WTC11 (cell line): ENCODE data around the gene PC. TPM values are rescaled to one million over a fixed set of nuclear protein-coding genes. Genes with fewer than 3 reads are reported as not detected.

Experiments
- ATAC-seq: fragments of 200-7000 bp; cut with Tn5 transposase; 2 replicates; pipeline ENCODE4 v1.10.0; 2021; ENCODE audit warnings: mild to moderate bottlenecking, moderate library complexity
- CTCF ChIA-PET: fragments of 300-600 bp; sonication (Branson Sonifier 250); formaldehyde crosslinking; loops from one replicate; lab custom pipeline; 2021; ENCODE audit warnings: antibody characterized with exemption; lab: Charles Lee
- POLR2A ChIA-PET: fragments of 350-600 bp; sonication (Branson Sonifier 250); formaldehyde crosslinking; loops from one replicate; lab custom pipeline; 2021; ENCODE audit warnings: antibody characterized with exemption; lab: Charles Lee
- DNase-seq: peaks from one replicate; pipeline ENCODE4 v3.0.0; 2021; ENCODE audit warnings: low spot score
- H3K27ac Mint-ChIP-seq: 2 replicates; pipeline ENCODE4 v1.8.0; 2021; ENCODE audit warnings: mixed read lengths
- H3K27me3 Mint-ChIP-seq: 2 replicates; pipeline ENCODE4 v1.8.0; 2021; ENCODE audit warnings: low read depth, mild to moderate bottlenecking, moderate library complexity, mixed read lengths
- H3K36me3 Mint-ChIP-seq: 2 replicates; pipeline ENCODE4 v1.8.0; 2021; ENCODE audit warnings: mixed read lengths
- H3K4me1 Mint-ChIP-seq: 2 replicates; pipeline ENCODE4 v1.8.0; 2022; ENCODE audit warnings: mixed read lengths
- H3K4me3 Mint-ChIP-seq: 2 replicates; pipeline ENCODE4 v1.8.0; 2021; ENCODE audit warnings: mild to moderate bottlenecking, moderate library complexity, mixed read lengths
- H3K9me3 Mint-ChIP-seq: 2 replicates; pipeline ENCODE4 v1.8.0; 2021; ENCODE audit warnings: mixed read lengths
- AR ChIP-seq: fragments of 250-450 bp; sonication (Bioruptor Pico); IDR thresholded peaks from 2 replicates; pipeline ENCODE4 v1.9.0; 2021; ENCODE audit warnings: mild to moderate bottlenecking
- ATF6 ChIP-seq: sonication (generic); formaldehyde crosslinking; IDR thresholded peaks from 2 replicates; pipeline ENCODE4 v1.8.1; 2023; ENCODE audit warnings: mild to moderate bottlenecking, missing genetic modification reagents
- CBFB ChIP-seq: sonication (generic); formaldehyde crosslinking; IDR thresholded peaks from 2 replicates; pipeline ENCODE4 v1.8.1; 2022; ENCODE audit warnings: mild to moderate bottlenecking, low read depth, missing genetic modification reagents
- CDX4 ChIP-seq: fragments of 250-450 bp; sonication (Bioruptor Pico); IDR thresholded peaks from 2 replicates; pipeline ENCODE4 v1.9.0; 2021; ENCODE audit warnings: moderate library complexity, mild to moderate bottlenecking, inconsistent platforms, borderline replicate concordance
- CREM ChIP-seq: sonication (generic); formaldehyde crosslinking; IDR thresholded peaks from 2 replicates; pipeline ENCODE4 v1.8.1; 2022; ENCODE audit warnings: mild to moderate bottlenecking, missing genetic modification reagents, moderate library complexity
- E2F1 ChIP-seq: sonication (generic); formaldehyde crosslinking; IDR thresholded peaks from 2 replicates; pipeline ENCODE4 v1.8.0; 2022; ENCODE audit warnings: mild to moderate bottlenecking, missing genetic modification reagents
- GRHL2 ChIP-seq: fragments of 250-450 bp; sonication (Bioruptor Pico); IDR thresholded peaks from 2 replicates; pipeline ENCODE4 v1.8.0; 2022; ENCODE audit warnings: mild to moderate bottlenecking, moderate library complexity; ENCODE audit not compliant: insufficient replicate concordance, severe bottlenecking
- KAT7 ChIP-seq: sonication (generic); formaldehyde crosslinking; IDR thresholded peaks from 2 replicates; pipeline ENCODE4 v1.8.1; 2023; ENCODE audit warnings: missing genetic modification reagents, mild to moderate bottlenecking, borderline replicate concordance
- MAX ChIP-seq: sonication (generic); formaldehyde crosslinking; IDR thresholded peaks from 2 replicates; pipeline ENCODE4 v1.8.0; 2022; ENCODE audit warnings: mild to moderate bottlenecking, missing genetic modification reagents
- MXD4 ChIP-seq: fragments of 250-450 bp; sonication (Bioruptor Pico); IDR thresholded peaks from 2 replicates; pipeline ENCODE4 v1.8.0; 2021; ENCODE audit warnings: mild to moderate bottlenecking, moderate library complexity, borderline replicate concordance
- MYBL2 ChIP-seq: sonication (generic); formaldehyde crosslinking; IDR thresholded peaks from 2 replicates; pipeline ENCODE4 v1.8.1; 2023; ENCODE audit warnings: mild to moderate bottlenecking, moderate library complexity, missing genetic modification reagents
- NFYB ChIP-seq: sonication (generic); formaldehyde crosslinking; conservative IDR thresholded peaks from 2 replicates; pipeline ENCODE4 v1.8.0; 2022; ENCODE audit warnings: low read depth, missing genetic modification reagents
- NR3C1 ChIP-seq: sonication (generic); formaldehyde crosslinking; conservative IDR thresholded peaks from 2 replicates; pipeline ENCODE4 v1.8.1; 2023; ENCODE audit warnings: low read depth, mild to moderate bottlenecking, missing genetic modification reagents
- PRRX2 ChIP-seq: fragments of 250-450 bp; sonication (Bioruptor Pico); IDR thresholded peaks from 2 replicates; pipeline ENCODE4 v1.8.0; 2021; ENCODE audit warnings: mild to moderate bottlenecking
- RORB ChIP-seq: fragments of 250-450 bp; sonication (Bioruptor Pico); IDR thresholded peaks from 2 replicates; pipeline ENCODE4 v1.9.0; 2021; ENCODE audit warnings: mild to moderate bottlenecking
- SP1 ChIP-seq: sonication (generic); formaldehyde crosslinking; conservative IDR thresholded peaks from 2 replicates; pipeline ENCODE4 v1.8.1; 2022; ENCODE audit warnings: missing genetic modification reagents
- TP53 ChIP-seq: sonication (generic); formaldehyde crosslinking; IDR thresholded peaks from 2 replicates; pipeline ENCODE4 v1.8.1; 2023; ENCODE audit warnings: mild to moderate bottlenecking, missing genetic modification reagents
- ZNF317 ChIP-seq: sonication (generic); formaldehyde crosslinking; IDR thresholded peaks from 2 replicates; pipeline ENCODE4 v1.8.1; 2023; ENCODE audit warnings: low read depth, mild to moderate bottlenecking, moderate library complexity, missing genetic modification reagents, borderline replicate concordance
- ZNF512 ChIP-seq: sonication (generic); formaldehyde crosslinking; IDR thresholded peaks from 2 replicates; pipeline ENCODE4 v1.8.1; 2022; ENCODE audit warnings: missing genetic modification reagents, borderline replicate concordance
- total RNA-seq: library from RNA; stranded (reverse); gene quantifications from 3 replicates; pipeline ENCODE4 v1.2.3, GENCODE V29; 2021

PC gene
- total RNA-seq, 1 experiment from 2014 or later, result 27.2 TPM

- Mint-ChIP-seq H3K27me3 (no peaks in the 10 kb centered on the region), H3K27ac (no peak overlapping the region), H3K9me3 (no peaks in the 10 kb centered on the region), H3K36me3 (no peaks in the 10 kb centered on the region), H3K4me3 (no peak overlapping the region), H3K4me1 (peaks cover 12% of the 10 kb centered on the region)
- CTCF ChIA-PET, result interaction anchor here (0.5 to 3.0 kb wide), 18 partner anchors 8 to 257 kb away, joined by 3 to 14 read pairs (median 5); partner anchors contain the start of genes PC and RCE1
- TF ChIP-seq MYBL2, result no peak
- TF ChIP-seq AR (CRISPR knock-in tag), result no peak
- no peak for TF ChIP-seq PRRX2
- no peak for TF ChIP-seq NFYB
- TF ChIP-seq CBFB, result no peak
- POLR2A ChIA-PET, result no interaction called here
- ATAC-seq (no peak), DNase-seq (no peak)
These were observed 90.0 kb downstream of the PC start for GRCh38 chr11:66868082-66868725.

GRCh38 chr11:66867425-66868040 is 90.7 kb downstream of the PC start:
- Mint-ChIP-seq H3K9me3 (no peaks in the 10 kb centered on the region), H3K4me3 (no peak overlapping the region), H3K27ac (peak overlapping the region; percentile 49; the same call in 1 of the 2 replicates), H3K4me1 (peaks cover 12% of the 10 kb centered on the region), H3K36me3 (no peaks in the 10 kb centered on the region), H3K27me3 (no peaks in the 10 kb centered on the region)
- POLR2A ChIA-PET, result no interaction called here
- ATAC-seq (peak; percentile 13), DNase-seq (no peak)
- CTCF ChIA-PET, result interaction anchor here (0.5 to 3.0 kb wide), 17 partner anchors 8 to 256 kb away, joined by 3 to 14 read pairs (median 5); partner anchors contain the start of genes PC and RCE1
- TF ChIP-seq ZNF317 (CRISPR knock-in tag) (no peak), KAT7 (CRISPR knock-in tag) (no peak), PRRX2 (no peak), NFYB (no peak), RORB (CRISPR knock-in tag) (no peak), TP53 (CRISPR knock-in tag) (no peak), NR3C1 (no peak), CDX4 (CRISPR knock-in tag) (no peak), MXD4 (no peak), CREM (CRISPR knock-in tag) (no peak), CBFB (no peak), SP1 (CRISPR knock-in tag) (no peak), ZNF512 (no peak), MAX (no peak), GRHL2 (no peak), ATF6 (CRISPR knock-in tag) (no peak), E2F1 (CRISPR knock-in tag) (no peak)
